GM12865 (cell line): Measurements from ENCODE around the gene CTNNBL1.
A peak's percentile ranks its signal among the peaks of the same experiment; 100 is the strongest.

Source experiments
- DNase-seq: peaks from one replicate; pipeline ENCODE4 v3.0.0; 2010; ENCODE audit warnings: low read depth
- H3K4me3 ChIP-seq: 2 replicates; pipeline ENCODE4 v1.5.1; 2011; ENCODE audit warnings: mild to moderate bottlenecking, low read depth, low read length, control low read depth
- TF ChIP-seq, protein P1 (sequence below): IDR thresholded peaks from 2 replicates; pipeline ENCODE4 v1.5.1; 2011; ENCODE audit warnings: low read length, control low read depth, low read depth, inconsistent platforms; ENCODE audit not compliant: insufficient read depth; ENCODE audit errors: missing control alignments

The CTNNBL1 gene

GRCh38 chr20:37688093-37688492, 5.7 kb upstream of the CTNNBL1 start:
- DNase-seq = no peak
- TF ChIP-seq, protein P1, sequence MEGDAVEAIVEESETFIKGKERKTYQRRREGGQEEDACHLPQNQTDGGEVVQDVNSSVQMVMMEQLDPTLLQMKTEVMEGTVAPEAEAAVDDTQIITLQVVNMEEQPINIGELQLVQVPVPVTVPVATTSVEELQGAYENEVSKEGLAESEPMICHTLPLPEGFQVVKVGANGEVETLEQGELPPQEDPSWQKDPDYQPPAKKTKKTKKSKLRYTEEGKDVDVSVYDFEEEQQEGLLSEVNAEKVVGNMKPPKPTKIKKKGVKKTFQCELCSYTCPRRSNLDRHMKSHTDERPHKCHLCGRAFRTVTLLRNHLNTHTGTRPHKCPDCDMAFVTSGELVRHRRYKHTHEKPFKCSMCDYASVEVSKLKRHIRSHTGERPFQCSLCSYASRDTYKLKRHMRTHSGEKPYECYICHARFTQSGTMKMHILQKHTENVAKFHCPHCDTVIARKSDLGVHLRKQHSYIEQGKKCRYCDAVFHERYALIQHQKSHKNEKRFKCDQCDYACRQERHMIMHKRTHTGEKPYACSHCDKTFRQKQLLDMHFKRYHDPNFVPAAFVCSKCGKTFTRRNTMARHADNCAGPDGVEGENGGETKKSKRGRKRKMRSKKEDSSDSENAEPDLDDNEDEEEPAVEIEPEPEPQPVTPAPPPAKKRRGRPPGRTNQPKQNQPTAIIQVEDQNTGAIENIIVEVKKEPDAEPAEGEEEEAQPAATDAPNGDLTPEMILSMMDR = no peak
- H3K4me3 ChIP-seq = no peak overlapping the region

GRCh38 chr20:37690626-37691369, 3.0 kb upstream of the CTNNBL1 start:
- no peak for DNase-seq
- TF ChIP-seq, protein P1 = no peak
- H3K4me3 ChIP-seq = no peak overlapping the region

DNA sequence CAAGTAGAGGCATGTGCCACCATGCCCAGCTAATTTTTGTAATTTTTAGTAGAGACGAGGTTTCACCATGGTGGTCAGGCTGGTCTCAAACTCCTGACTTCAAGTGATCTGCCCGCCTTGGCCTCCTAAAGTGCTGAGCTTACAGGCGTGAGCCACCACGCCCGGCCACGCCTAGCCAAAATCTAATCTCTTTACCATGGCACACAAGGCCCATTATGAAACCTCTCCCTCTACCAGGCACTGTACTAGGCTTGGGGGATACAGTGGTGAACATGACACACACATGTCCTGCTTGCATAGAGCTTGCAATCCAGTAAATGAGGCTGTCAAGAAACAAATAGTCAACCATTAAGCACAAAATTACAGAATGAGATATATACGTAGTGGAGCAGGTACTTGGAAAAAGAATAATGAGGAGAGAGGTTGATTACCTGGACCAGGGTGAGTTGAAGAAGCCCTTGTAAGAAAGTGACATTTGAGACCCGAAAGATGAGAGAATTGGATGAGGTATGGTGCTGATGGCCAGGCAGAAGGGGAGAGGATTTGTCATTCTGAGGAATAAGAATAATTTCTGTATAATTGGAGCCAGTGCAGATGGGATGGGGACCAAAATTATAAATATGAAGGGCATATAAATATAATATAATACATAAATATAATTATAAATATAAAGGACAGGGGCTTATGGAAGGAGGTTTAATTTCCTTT, 1.2 kb upstream of the CTNNBL1 start:
- TF ChIP-seq, protein P1 = no peak
- no peak overlapping the region for H3K4me3 ChIP-seq

GRCh38 chr20:37693242-37693634, 592 bp upstream of the CTNNBL1 start:
- H3K4me3 ChIP-seq = peak overlapping the region; percentile 59
- DNase-seq = no peak

More for the DNA sequence above, 1.2 kb upstream of the CTNNBL1 start:
- no peak for DNase-seq

GRCh38 chr20:37695684-37696342, 2.0 kb downstream of the CTNNBL1 start:
- no peak for DNase-seq
- TF ChIP-seq, protein P1 = no peak
- H3K4me3 ChIP-seq = no peak overlapping the region

More at GRCh38 chr20:37693242-37693634, 592 bp upstream of the CTNNBL1 start:
- TF ChIP-seq, protein P1 = no peak

DNA sequence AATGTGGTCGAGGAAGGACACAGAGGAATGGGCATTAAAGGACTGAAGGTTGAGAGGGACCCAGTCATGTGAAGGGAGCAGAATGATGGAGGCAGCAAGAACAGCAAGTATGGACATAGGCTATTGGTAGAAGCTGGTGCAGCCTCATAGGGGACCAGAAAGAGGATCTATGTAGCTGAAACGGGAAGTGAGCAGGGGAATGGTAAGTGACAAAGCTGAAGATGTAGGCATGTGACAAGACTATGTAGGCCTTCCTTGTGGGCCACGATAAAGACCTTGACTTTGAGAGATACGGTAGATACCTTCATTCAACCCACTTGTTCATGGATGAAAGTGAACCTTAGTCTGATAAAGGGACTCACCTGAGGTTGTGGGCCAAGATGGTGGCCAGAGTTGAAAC, 3.5 kb downstream of the CTNNBL1 start:
- TF ChIP-seq, protein P1 = no peak
- H3K4me3 ChIP-seq = no peak overlapping the region
- peak; percentile 74 for DNase-seq
